Hepatocyte (in vitro differentiated cells): ENCODE measurements around the gene SEMA5A. TPM values are rescaled to one million over a fixed set of nuclear protein-coding genes. Genes with fewer than 3 reads are reported as not detected.

Experiments used
- DNase-seq: peaks from one replicate; pipeline ENCODE4 v3.0.0-alpha.2; 2016; ENCODE audit warnings: low spot score
- H2AFZ ChIP-seq: fragments of 200-600 bp; sonication (generic); 2 replicates; pipeline ENCODE4 v1.6.0; 2016; ENCODE audit warnings: antibody characterized with exemption, mild to moderate bottlenecking
- H3K27ac ChIP-seq: fragments of 200-600 bp; sonication (generic); 2 replicates; pipeline ENCODE4 v1.5.1; 2016; ENCODE audit warnings: mild to moderate bottlenecking
- H3K27me3 ChIP-seq: fragments of 200-600 bp; sonication (generic); 2 replicates; pipeline ENCODE4 v1.6.1; 2016
- H3K36me3 ChIP-seq: fragments of 200-600 bp; sonication (generic); replicated peaks from 2 replicates; pipeline ENCODE4 v1.5.1; 2016; ENCODE audit warnings: low read depth; ENCODE audit not compliant: insufficient read depth
- H3K4me1 ChIP-seq: fragments of 200-600 bp; sonication (generic); 2 replicates; pipeline ENCODE4 v1.5.1; 2016; ENCODE audit warnings: mild to moderate bottlenecking, moderate library complexity; ENCODE audit not compliant: insufficient read depth
- H3K4me2 ChIP-seq: fragments of 200-600 bp; sonication (generic); 2 replicates; pipeline ENCODE4 v1.6.0; 2016
- H3K4me3 ChIP-seq: fragments of 200-600 bp; sonication (generic); 2 replicates; pipeline ENCODE4 v1.5.1; 2016; ENCODE audit warnings: mild to moderate bottlenecking
- H3K79me2 ChIP-seq: fragments of 200-600 bp; sonication (generic); 2 replicates; pipeline ENCODE4 v1.6.0; 2017; ENCODE audit warnings: mild to moderate bottlenecking
- H3K9me2 ChIP-seq: fragments of 200-600 bp; sonication (generic); replicated peaks from 2 replicates; pipeline ENCODE4 v1.6.0; 2017; ENCODE audit warnings: mild to moderate bottlenecking; ENCODE audit not compliant: insufficient read depth
- H3K9me3 ChIP-seq: fragments of 200-600 bp; sonication (generic); 2 replicates; pipeline ENCODE4 v1.5.1; 2016; ENCODE audit warnings: low read depth, mild to moderate bottlenecking
- H4K20me1 ChIP-seq: fragments of 200-600 bp; sonication (generic); 2 replicates; pipeline ENCODE4 v1.6.0; 2016; ENCODE audit warnings: mild to moderate bottlenecking; ENCODE audit not compliant: insufficient read depth, poor library complexity, severe bottlenecking
- CTCF ChIP-seq: fragments of 200-600 bp; sonication (generic); IDR thresholded peaks from 2 replicates; pipeline ENCODE4 v1.5.1; 2016; ENCODE audit warnings: antibody characterized with exemption, mild to moderate bottlenecking; ENCODE audit not compliant: poor library complexity
- EZH2 ChIP-seq: fragments of 200-600 bp; sonication (generic); IDR thresholded peaks from 2 replicates; pipeline ENCODE4 v1.6.1; 2016; ENCODE audit warnings: antibody characterized with exemption, mild to moderate bottlenecking, borderline replicate concordance
- EZH2phosphoT487 ChIP-seq: fragments of 200-600 bp; sonication (generic); IDR thresholded peaks from one replicate; pipeline ENCODE4 v1.6.1; 2018; ENCODE audit warnings: antibody characterized with exemption, mild to moderate bottlenecking, low read depth, moderate library complexity; ENCODE audit not compliant: unreplicated experiment, severe bottlenecking
- WGBS: methylation state at CpG from one replicate; pipeline ENCODE4 v1.1.6; 2016; ENCODE audit warnings: low lambda C conversion rate; ENCODE audit errors: missing lambda C conversion rate; 5-methylcytosine and 5-hydroxymethylcytosine counted together
- polyA plus RNA-seq: library from polyadenylated mRNA; unstranded; fragments of >200 nt; fragmentation: Nextera tagmentation; extraction: Ambion mirVana; gene quantifications from 2 replicates; pipeline ENCODE4 v1.2.1, GENCODE V29; 2016
- total RNA-seq: library from RNA; depleted of rRNA; stranded (reverse); fragments of >200 nt; gene quantifications from 2 replicates; pipeline ENCODE4 v1.2.3, GENCODE V29; 2014

The SEMA5A gene
- total and polyA plus RNA-seq, 2 experiments from 2014 or later: 10.7 to 21.7 TPM

DNA sequence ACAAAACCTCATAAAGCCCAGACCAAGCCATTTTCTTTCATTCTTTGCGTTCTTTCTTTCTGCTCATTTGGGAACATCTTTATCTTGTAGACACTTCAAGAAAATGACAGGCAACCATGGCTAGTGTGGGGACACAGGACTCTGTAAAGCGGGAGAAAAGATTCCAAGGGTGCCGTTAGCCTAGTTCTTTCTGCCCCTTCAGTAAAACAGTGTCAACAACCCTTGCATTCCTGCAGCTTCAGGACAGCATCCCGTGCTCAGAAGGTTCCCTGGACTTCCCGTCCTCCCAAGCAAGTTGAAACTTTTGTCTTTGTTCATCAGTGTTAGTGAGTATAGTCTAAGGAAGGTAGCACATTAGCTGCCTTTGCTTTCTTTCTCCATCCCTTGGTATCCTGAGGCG lies 42.4 kb upstream of the SEMA5A start:
- no peak for DNase-seq
- H3K4me1 ChIP-seq: no peaks in the 10 kb centered on the region
- H3K4me2 ChIP-seq: no peak overlapping the region
- H3K9me3 ChIP-seq: no peaks in the 10 kb centered on the region
- no peaks in the 10 kb centered on the region for H3K27me3 ChIP-seq
- H4K20me1 ChIP-seq: no peaks in the 10 kb centered on the region
- H2AFZ ChIP-seq: no peak overlapping the region
- H3K79me2 ChIP-seq: no peaks in the 10 kb centered on the region
- H3K9me2 ChIP-seq: no peaks in the 10 kb centered on the region
- no peak overlapping the region for H3K27ac ChIP-seq
- no peaks in the 10 kb centered on the region for H3K36me3 ChIP-seq
- WGBS: 69% methylated on average over 6 of the region's 6 CpGs
- TF ChIP-seq CTCF (no peak), EZH2 (no peak), EZH2phosphoT487 (no peak)
- H3K4me3 ChIP-seq: no peak overlapping the region

DNA sequence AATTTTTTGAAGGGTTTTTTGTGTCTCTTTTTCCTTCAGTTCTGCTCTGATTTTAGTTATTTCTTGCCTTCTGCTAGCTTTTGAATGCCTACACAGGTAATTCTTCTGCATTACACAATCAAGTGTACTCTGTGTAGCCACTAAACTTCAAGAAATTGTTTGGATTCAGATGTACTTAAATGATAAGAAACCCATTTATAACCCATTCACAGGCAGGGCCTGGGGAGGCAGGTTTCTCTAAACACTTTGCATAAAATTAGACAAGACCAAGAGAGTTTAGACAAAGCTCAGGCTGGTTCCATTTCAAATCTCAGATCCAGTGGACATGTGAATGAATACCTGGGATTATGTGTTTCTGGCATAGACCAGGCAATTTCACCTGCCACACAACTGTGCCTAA lies 41.3 kb upstream of the SEMA5A start:
- Histone ChIP-seq H3K27me3 (no peaks in the 10 kb centered on the region), H4K20me1 (no peaks in the 10 kb centered on the region), H3K27ac (no peak overlapping the region), H3K36me3 (no peaks in the 10 kb centered on the region), H3K9me2 (no peaks in the 10 kb centered on the region), H3K79me2 (no peaks in the 10 kb centered on the region), H3K9me3 (no peaks in the 10 kb centered on the region), H3K4me3 (no peak overlapping the region), H3K4me2 (no peak overlapping the region), H3K4me1 (no peaks in the 10 kb centered on the region), H2AFZ (no peak overlapping the region)
- TF ChIP-seq CTCF: no peak
- no peak for DNase-seq

DNA sequence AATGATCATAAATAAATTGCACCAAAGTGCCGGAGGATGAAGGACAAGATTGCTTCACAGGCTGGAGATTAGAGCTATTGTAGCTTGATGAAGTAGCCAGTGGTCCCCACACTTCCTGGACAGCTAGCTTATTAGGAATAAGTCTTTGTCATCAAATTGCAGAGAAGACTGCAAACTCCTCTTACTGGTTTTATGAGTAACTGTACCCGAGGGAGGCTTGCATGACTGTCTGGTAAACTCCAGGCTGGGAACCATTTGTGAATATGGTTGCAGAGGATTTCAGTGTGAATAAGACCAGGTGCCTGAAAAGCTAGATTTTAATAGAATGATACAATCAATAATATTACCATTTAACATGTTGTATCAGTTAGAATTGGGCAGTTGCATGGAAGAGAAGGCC lies 36.5 kb upstream of the SEMA5A start:
- no peaks in the 10 kb centered on the region for H4K20me1 ChIP-seq
- no peak for DNase-seq
- H3K4me1 ChIP-seq: no peaks in the 10 kb centered on the region
- no peaks in the 10 kb centered on the region for H3K9me3 ChIP-seq
- no peaks in the 10 kb centered on the region for H3K9me2 ChIP-seq
- no peak overlapping the region for H3K4me2 ChIP-seq
- WGBS: 64% methylated on average over 2 of the region's 2 CpGs
- H3K4me3 ChIP-seq: no peak overlapping the region
- H3K27ac ChIP-seq: no peak overlapping the region
- TF ChIP-seq EZH2 (no peak), EZH2phosphoT487 (no peak), CTCF (no peak)
- no peaks in the 10 kb centered on the region for H3K79me2 ChIP-seq
- H3K36me3 ChIP-seq: no peaks in the 10 kb centered on the region
- no peaks in the 10 kb centered on the region for H3K27me3 ChIP-seq
- no peak overlapping the region for H2AFZ ChIP-seq

DNA sequence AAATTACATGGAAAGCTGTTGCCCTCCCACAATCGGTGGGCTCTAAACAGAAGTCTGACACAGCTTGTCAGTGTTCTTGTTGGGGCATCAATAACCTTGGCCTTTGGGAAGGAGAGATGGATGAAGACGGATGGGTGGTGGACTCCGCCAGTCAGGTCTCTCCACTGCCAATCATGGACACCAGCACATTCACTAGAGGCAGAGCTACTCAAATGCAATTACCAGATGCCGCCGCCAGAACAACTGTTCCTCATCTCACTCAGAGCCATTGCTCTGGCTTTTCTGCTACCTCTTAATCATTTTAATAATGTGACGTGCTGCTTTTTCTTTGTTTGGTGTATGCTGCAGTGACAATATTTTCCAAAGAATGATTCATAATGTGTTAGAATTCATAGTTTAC lies 27.9 kb upstream of the SEMA5A start:
- DNase-seq: no peak
- Histone ChIP-seq H3K9me2 (no peaks in the 10 kb centered on the region), H3K27ac (no peak overlapping the region)

More for the DNA sequence above, 27.9 kb upstream of the SEMA5A start:
- Histone ChIP-seq H3K79me2 (no peaks in the 10 kb centered on the region), H3K4me1 (no peaks in the 10 kb centered on the region), H3K4me3 (no peak overlapping the region), H3K36me3 (no peaks in the 10 kb centered on the region), H3K4me2 (no peak overlapping the region), H3K27me3 (no peaks in the 10 kb centered on the region), H2AFZ (no peak overlapping the region), H4K20me1 (no peaks in the 10 kb centered on the region), H3K9me3 (no peaks in the 10 kb centered on the region)
- 94% methylated on average over 6 of the region's 6 CpGs for WGBS
- TF ChIP-seq EZH2: no peak
- TF ChIP-seq EZH2phosphoT487: no peak
- TF ChIP-seq CTCF: no peak
